GM21360 (cell line): Measurements from ENCODE around the gene CEP112.

Source experiments
- ATAC-seq: cut with Tn5 transposase; IDR thresholded peaks from one replicate; pipeline ENCODE4 v1.9.1; 2021; ENCODE audit warnings: mild to moderate bottlenecking, moderate library complexity; ENCODE audit not compliant: unreplicated experiment

CEP112 gene

DNA sequence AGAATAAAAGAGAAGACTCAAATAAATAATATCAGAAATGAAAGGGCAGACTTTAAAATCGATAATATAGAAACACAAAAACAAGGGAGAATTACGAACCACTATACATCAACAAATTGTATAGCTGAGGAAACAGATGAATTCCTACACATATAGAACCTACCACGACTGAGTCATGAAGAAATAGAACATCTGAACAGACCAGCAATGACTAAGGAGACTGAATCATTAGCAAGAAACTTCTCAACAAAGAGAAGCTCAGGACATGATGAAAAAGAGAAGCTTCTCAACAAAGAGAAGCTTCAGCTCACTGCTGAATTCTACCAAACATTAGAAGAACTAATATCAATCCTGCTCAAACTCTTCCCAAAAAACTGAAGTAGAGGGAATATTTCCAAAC is 255.9 kb downstream of the CEP112 start:
- ATAC-seq = no peak

DNA sequence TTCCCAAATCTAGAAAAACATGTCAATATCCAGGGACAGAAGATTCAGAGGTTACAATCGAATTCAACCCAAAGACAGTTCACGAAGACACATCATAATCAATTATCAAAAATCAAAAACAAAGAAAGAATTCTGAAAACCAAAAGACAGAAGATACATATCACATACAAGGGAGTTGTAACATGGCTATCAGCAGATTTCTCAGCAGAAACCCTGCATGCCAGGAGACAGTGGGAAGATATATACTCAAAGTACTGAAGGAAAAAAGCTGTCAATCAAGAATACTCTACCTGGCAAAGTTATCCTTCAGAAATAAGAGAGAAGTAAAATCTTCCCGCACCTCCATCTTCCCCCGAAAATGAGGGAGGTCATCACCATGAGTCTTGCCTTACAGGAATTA is 258.6 kb downstream of the CEP112 start:
- ATAC-seq = no peak

DNA sequence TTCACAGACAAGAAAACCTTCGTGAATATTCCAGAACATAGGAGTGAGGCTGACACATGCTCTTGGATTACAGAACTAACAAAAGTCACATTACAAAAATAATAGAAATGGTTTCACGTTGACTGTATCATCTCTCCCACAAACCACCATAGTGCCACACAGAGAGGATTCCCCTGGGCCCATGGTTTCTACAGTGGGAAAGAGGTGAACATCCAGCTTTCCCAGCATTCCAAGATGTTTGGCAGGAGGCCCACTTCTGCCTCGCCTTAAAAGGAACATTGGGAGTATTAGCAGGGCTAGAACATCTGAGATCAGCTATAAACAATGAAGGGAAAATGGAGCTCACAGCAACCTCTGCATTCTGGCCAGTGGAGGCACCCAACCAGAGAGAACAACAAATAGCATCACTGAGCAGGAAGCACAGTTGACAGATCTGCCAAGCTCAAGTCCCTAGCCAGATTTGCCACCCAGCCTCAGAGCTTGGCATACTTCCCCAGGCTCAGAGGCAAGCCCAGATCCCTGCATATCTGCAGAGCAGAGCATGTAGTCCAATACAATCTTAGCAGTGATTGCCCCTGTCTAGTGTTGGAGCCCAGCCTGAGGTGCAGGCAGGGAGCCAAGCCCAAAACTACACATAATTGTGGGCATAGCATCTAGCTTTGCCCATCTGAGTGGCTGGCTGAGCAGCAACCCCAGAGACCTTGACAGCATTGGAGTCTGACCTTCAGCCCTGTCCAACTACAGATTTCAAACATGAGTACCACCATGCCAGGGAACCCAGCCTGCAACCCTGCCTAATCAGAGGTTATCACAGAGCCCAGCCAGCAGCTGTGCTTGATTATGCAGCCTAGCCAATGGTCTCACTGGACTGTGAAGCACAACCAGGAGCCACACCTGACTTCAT is 260.4 kb downstream of the CEP112 start:
- ATAC-seq = no peak

DNA sequence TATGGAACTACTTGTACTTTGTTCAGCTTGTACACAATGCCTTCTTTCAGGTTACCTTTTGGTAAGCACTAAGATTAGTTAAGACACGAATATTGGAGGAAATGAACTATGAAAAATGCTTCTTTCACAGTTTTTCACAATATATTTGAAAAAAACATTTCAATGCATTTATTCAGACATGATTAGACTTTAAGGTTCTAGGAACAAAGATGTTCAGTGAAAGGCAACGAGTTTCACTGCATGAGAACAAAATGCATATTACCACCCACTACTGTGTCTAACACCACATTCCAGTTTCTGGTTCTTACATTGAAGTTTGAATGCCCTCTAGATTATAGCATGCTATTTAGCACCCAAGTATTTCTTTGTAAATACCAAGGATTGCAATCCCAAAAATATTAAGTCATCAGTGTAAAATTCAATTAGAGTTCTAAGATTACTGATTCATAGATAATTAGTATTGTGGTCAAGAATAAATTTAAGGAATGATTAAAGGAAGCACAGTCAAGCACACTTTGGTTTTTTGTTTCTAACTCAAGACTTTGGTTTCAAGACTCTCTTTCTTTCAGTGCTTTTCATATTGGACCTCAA is 261.7 kb downstream of the CEP112 start:
- ATAC-seq = no peak

DNA sequence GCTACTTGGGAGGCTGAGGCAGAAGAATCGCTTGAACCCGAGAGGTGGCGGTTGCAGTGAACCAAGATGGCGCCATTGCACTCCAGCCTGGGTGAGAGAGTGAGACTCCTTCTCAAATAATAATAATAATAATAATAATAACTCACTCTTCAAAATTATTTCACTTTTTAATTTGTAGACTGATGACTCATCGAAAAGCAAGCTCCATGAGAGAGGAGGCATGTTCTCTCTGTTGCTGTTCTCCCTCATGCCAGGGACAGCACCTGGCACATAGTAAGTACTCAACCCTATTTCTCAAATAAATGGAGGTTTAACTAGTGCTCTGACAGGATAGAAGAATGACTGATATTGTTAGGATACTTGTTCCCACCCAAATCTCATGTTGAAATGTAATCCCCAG is 265.3 kb downstream of the CEP112 start:
- no peak for ATAC-seq

DNA sequence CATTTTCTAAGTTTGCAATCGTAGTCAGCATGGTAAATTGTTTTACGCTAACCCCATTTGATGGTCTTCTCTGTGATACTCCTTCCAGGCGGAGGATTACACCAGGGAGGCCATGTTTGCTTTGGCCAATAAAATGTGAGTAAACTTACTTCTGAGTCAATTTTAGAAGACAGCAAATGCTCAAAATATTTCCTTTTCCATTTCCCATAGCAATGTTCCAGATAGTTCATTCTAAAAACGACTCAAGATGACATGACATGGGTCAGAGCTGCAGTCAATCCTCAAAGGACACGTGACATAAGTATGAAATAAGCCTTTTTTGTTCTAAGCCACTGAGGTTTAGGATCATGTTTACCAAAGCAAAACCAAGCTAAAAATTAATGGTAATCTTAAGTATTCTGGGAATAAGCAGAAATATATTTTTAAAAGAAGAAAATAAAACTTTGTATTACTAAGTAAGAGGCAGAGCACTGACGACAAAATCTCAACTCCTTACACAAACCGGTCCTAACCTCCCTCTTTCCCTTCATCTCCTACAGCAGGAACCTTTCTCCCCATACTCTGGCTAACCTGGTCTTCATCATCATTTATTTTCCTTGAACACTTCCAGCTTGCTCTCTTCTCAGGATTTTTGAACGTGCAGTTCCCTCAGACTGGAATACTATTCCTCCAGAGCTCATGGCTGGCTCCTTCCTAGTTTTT is 266.2 kb downstream of the CEP112 start:
- ATAC-seq = no peak

DNA sequence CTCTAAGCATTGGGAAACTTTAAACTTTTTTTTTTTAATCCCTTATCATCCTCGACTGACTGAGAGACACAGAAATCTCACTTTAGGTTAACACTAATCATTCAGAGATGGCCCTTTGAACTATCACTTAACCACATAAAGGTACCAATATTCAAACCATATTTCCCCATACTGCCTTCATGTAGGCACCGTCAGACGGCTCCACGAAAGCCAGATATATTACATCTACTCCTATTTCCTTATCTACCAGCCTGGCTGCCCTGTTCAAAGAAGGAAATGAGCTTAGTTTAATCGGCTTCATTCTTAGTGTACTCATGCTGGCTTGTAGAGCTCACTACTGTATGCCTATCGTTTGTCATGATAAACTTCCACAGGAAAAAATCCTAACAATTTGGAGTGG is 270.9 kb downstream of the CEP112 start:
- no peak for ATAC-seq

DNA sequence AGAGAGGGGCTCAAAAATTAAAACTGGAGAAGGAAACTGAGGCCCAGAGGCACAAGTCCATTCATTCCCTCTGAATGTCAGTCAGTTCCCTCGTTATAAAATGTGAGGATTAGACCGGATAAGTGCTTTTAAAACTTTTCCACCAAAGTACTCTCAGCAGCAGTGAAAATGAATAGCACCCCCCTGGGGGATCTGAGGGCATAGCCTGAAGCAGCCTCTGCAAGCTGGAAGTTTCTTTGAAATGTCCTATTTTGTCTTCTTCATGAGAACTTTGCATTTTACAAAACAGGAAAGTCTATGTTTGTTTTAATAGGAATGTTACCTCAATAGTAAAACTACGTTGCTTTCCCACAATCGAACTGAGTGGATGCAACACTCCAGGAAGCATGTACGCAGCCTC is 273.0 kb downstream of the CEP112 start:
- no peak for ATAC-seq

DNA sequence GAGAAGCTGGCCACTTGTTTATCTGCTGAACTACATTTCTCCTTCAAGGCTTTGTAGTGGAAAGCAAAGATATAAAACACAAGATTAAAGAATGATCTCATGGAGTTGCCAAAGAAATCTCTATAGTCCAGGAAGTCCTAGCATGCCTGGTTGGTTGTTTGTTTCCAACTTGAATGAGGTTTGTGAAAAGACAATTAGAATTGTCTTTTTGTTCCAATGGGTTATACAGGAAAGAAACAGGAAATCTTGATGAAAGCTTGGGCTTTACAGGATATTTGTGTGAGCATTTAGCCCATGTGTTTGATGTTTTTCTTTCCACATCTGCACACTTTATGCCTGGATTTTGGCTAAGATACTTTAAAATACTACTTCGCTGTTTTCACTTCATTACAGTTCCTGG is 273.4 kb downstream of the CEP112 start:
- ATAC-seq = no peak

DNA sequence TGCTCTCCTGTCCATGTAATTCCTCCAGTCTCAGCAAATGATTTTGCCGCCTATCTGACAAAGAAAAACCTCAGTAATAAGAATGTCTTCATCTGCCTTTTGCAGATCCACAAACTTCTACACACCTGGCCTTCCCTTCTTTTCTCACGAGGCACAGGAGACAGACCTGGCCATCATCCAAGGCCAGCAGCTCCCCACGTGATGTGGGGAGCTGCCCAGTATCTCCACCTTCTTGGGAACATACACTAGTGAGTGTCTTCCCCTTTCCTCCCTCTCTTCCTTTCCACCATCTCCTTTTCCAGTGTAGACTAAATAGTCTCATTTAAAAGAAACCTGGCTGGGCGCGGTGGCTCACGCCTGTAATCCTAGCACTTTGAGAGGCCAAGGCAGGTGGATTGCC is 274.4 kb downstream of the CEP112 start:
- ATAC-seq = no peak

DNA sequence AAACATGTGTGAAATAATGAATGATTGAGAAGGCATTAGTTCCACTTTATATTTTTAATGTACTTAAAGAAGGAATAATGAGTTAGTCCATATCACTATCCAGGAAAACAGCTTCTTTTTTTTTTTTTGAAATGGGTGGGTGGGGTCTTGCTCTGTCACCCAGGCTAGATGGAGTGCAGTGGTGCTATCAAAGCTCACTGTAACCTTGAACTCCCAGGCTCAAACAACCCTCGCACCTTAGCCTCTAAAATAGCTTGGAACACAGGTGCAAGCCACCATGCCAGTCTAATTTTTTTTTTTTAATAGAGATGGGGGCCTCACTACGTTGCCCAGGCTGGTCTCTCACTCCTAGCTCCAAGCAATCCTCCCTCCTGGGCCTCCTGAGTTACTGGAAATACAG is 275.5 kb downstream of the CEP112 start:
- no peak for ATAC-seq

DNA sequence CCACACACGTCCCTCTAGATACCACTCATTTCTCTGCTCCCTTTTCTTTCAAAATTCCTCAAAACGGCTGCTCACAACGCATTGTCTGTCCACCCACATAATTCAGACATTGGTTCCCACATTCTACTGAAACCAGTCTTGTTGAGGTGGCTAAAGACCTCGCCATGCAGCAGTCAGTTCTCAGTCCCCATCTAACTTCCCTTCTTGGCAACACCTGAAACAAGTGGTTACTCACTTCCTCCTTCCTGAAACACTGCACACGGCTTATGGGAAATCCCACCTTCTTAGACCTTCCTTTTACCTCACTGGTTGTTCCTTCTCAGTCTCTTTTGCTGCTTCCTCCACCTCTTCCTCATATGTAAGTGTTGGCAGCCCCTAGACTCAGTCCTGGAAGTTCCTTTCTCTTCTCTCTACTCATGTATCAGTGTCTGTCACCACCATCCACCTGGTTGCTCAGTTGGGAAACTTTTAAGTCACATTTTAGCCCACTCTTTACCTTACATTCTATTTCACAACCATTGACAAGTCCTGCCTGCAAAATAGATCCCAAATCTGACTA is 277.1 kb downstream of the CEP112 start:
- peak; percentile 99 for ATAC-seq

DNA sequence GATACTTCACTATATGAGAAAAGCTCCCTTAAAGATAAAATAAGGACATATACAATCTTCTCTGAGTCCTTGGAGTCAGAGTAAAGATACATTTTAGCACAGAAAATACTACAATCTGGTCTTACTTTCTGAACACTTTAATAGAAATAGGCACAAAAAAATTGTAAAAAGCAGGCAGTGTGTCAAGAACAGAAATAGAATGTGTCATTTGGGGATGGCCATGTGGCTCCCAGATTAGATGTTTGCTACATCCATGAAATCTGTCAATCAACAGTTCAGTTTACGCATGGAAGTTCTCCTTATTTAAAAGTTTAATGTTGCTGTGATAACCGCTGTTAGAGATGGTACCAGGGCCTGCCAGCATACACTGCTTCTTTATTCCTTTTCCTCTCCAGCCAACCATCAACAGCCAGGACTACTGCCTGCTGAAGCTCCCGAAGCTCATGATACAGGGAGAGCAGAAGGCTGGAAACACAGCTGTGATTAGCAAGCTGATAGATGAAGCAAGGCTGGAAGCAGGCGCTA is 278.5 kb downstream of the CEP112 start:
- ATAC-seq = no peak

DNA sequence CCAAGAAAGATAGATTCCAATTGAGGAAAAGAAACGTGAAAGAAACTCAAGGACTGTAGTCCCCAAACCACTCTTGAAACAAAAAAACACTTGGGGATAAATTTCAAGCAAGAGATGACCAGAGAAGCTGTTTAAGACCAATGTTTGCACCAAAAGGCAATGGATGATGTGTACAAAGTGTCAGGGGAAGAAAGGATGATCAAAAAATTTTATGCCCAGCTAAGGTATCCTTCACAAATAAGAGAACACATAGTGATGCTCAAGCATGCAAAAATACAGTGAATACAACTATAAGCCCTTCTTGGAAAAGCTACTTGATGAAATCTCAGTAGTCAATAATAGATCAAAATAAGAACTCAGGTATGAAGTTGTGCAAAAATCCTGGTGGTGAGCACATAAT is 281.1 kb downstream of the CEP112 start:
- ATAC-seq = no peak

DNA sequence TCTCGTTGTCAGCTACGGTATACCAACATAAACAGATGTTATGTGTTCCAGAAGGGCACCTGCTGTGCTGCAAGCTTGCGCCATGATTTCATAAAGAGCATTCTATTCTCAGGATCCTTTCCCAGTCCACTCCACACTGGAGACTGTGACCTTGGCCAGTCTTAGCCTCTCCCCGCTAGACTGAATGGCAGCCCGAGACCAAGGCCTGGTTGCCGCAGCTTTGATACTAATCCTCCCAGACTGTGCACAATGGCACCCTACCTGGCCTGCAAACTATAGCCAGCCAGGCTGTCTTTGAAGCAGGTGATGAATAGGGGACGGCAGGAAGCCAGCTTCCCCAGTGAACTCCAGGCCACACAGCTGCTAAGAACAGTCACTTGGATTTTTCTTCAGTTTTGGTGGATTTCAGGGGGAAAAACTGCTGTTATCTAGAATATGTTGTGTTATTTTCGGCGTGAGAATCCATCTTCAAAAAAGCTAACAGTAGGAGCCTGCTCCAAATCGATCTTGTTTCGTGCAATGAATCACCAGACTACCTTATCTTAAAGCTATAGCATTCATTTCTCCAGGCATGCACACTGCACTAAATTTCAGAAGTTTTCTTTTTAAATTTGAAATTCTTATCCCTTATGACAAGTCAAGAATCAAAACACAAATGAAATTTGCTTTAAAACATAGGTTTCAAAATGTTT is 289.0 kb downstream of the CEP112 start:
- ATAC-seq = no peak

DNA sequence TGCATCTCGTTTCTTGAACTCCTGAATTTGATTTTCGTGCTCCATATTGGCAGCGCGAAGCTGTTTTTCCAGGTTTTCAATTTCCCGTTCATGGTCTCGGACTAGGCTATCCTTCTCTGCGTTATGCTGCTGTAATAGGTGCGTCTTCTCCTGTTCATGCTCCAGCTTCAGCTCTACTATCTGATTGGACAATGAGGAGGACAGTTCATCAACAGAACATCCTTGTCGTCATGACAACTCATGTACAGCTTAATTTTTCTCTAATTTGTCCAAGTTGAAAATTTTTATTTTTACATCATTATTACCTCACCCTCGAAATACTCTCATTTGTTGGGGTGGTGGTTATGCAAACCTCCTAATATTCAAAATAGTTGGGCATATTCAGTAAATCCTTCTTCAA is 289.8 kb downstream of the CEP112 start:
- ATAC-seq = no peak

DNA sequence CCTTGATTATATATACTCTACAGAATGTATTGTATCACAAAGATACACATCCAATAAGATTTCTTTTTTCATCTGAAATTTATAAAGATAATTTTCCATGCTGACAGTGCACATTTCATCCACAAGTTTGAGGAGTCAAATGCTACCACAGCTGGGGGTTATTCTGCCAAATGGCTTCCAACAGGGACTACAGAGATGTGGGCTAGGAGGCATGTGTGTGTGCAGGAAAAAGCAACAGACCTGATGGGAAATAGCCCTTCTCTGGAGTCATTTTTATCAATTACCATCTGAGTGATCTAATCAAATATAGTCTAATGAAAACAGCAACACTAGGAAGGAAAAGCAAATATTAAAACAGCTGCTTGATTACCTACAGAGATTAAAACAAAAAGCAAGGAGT is 290.5 kb downstream of the CEP112 start:
- ATAC-seq = no peak

DNA sequence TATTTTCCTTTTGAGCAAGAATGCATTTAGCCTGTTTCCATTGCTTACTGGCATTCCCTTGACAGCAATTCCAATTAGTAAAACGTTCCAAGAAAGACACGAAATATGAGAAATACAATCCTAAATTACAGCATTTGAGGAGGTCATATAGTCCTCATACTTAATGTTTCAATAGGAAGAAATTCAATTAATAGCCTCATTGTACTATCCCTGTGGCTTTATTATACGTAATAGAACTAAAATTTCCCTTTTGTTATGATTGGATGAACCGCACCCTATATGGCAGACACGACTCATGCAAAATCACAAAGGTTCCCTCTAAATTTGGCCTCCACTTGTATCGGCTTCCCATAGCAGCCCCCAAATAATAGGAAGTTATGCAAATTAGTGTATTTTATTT is 291.7 kb downstream of the CEP112 start:
- ATAC-seq = no peak

DNA sequence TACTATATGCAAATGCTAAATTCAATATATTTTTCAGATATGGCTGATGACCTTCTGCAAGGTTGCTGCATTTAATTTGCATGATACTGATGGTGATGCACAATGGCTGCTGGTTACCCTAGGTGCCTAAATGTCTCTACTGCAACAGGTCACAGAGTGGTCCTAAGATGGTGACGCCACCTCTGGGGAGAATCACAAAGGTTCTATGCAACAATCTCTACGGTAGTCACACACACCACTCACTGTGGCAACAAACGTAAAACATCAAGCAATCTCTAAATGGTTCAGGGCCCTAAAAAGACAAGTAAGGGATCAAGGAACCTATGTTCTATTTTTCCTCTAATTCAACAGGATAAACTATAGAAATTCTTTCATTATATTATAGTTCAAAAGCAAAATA is 293.3 kb downstream of the CEP112 start:
- no peak for ATAC-seq

DNA sequence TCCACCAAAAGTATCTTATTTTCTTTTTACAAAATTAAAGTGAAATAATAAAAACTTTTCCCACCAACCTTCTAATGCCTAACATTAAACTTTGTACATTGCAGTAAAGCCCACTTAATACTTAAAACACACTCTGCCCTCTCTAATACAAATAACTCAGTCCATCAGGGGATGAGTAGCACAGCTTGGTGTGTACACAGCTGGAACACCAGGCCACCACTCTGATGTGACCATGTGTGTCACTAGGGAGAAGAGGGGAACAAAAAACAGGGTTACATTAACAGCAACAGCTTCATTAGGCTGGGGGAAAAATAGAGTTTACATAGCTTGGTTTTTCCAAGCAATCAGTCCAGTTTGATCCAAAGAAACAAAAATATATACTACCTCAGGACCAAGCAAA is 295.0 kb downstream of the CEP112 start:
- ATAC-seq = no peak

DNA sequence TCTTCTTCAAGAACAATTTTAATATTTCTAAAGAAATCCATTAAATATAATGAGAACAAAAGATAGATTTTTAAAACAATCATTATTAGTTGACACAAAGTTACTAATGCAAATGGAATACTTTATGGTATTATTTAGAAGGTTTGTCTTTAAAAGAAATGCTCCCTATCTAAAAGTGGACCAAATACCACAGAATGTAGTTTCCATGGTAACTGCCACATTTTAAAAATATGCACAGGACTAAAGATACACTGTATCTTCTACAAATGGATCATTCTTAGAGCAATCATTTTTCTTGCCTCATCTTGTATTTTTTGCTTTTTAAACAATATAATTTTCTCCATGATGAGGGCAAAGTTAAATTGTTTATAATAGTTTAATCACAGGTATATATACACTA is 296.0 kb downstream of the CEP112 start:
- ATAC-seq = no peak
